Subcutaneous adipose tissue (tissue), 4 donors: ENCODE data around the gene DDX60. TPM values are rescaled to one million over a fixed set of nuclear protein-coding genes. Genes with fewer than 3 reads are reported as not detected.

ENCODE experiments used
- CTCF ChIP-seq: fragments of 450-650 bp; IDR thresholded peaks from one replicate; pipeline ENCODE4 v1.5.1; 2016; ENCODE audit warnings: low read depth, mild to moderate bottlenecking, control low read depth, antibody characterized with exemption, moderate library complexity
- total RNA-seq, 4 donors: library from RNA; depleted of rRNA; stranded (reverse); fragments of >200 nt; gene quantifications; one replicate each; pipeline ENCODE4 v1.1.0, GENCODE V29; 2016

Gene DDX60
- total RNA-seq, 4 donors from 2014 or later: 16.7 to 33.7 (median 20.2) TPM

- TF ChIP-seq CTCF: no peak
Observed at GRCh38 chr4:168353746-168354145, 35.2 kb upstream of the DDX60 start.

- TF ChIP-seq CTCF: no peak
Observed at GRCh38 chr4:168337550-168337940, 19.0 kb upstream of the DDX60 start.

- TF ChIP-seq CTCF: no peak
Observed at GRCh38 chr4:168336837-168337549, 18.4 kb upstream of the DDX60 start.

GRCh38 chr4:168335621-168336020 lies 17.1 kb upstream of the DDX60 start:
- no peak for TF ChIP-seq CTCF

- TF ChIP-seq CTCF: no peak
Observed at GRCh38 chr4:168334053-168334452, 15.5 kb upstream of the DDX60 start.

- TF ChIP-seq CTCF: no peak
Observed at GRCh38 chr4:168325591-168325990, 7.0 kb upstream of the DDX60 start.

GRCh38 chr4:168321006-168321405 lies 2.5 kb upstream of the DDX60 start:
- TF ChIP-seq CTCF: no peak
